ENCODE data around the gene RTL1. TPM values are rescaled to one million over a fixed set of nuclear protein-coding genes. Genes with fewer than 3 reads are reported as not detected.

Gene RTL1
- total RNA-seq (2014; rRNA removed; shearing (Covaris generic); ENCODE audit: low replicate concordance) = 0.11 TPM in 1 of 2 replicates, not detected in the other

DNA sequence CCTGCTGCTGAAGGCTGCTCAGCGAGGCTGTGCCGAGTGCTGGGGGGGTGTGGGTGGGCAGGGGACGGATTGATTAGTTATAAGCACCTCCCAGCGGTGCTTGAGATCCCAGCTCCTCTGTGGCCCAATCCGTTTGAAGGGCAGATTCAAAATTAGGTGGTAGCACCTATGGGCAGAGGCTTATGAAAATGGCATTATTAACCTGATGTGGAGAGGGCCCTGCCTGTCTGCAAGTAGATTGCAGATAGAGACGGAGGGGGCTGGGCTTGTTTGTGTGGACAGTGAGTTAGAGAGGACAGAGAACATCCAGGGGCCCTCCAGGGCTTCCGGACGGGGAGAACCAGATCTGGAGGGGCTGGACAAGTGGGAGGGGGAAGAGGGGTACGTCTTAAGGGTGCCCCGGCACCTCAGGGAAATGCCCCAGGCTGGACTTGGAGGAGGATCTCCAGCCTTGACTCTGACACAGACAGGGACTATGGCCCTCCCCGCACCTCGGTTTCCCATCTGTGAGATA is at the start of gene RTL1:
TSS of gene RTL1 (minus strand) at position 51 of the 514 bp plus-strand sequence. CDS start 18,934 bp downstream, outside the sequence.
- Histone ChIP-seq H3K9me2 (replicated peaks; ENCODE audit: insufficient read depth, low read length) (no peaks in the 10 kb centered on the region), H3K27me3 (ENCODE audit: low read length) (no peaks in the 10 kb centered on the region), H3K27ac (ENCODE audit: low read length) (no peak within 1 kb of the TSS), H3K4me1 (ENCODE audit: low read length) (no peaks in the 10 kb centered on the region), H4K20me1 (ENCODE audit: insufficient read depth, low read depth, low read length) (0 out of 2 replicates have a peak, but pooled peaks cover 3% of the 10 kb centered on the region), H3K9ac (ENCODE audit: low read length) (no peak within 1 kb of the TSS), H3K9me3 (ENCODE audit: low read length) (no peaks in the 10 kb centered on the region), H3K4me2 (ENCODE audit: low read depth, low read length, poor library complexity, severe bottlenecking) (no peak within 1 kb of the TSS), H3K79me2 (ENCODE audit: low read length) (no peaks in the 10 kb centered on the region), H3K4me3 (ENCODE audit: low read length) (no peak within 1 kb of the TSS), H2AFZ (ENCODE audit: low read length) (no peak within 1 kb of the TSS), H3K36me3 (ENCODE audit: insufficient read depth, low read length) (no peaks in the 10 kb centered on the region)
- DNase-seq = no peak

GRCh38 chr14:100950024-100950423 is 46.5 kb upstream of the RTL1 start:
- Histone ChIP-seq H3K36me3 (ENCODE audit: insufficient read depth, low read length) (no peaks in the 10 kb centered on the region), H3K79me2 (ENCODE audit: low read length) (no peaks in the 10 kb centered on the region), H3K4me3 (ENCODE audit: low read length) (no peak overlapping the region), H3K27ac (ENCODE audit: low read length) (no peak overlapping the region), H3K4me1 (ENCODE audit: low read length) (no peaks in the 10 kb centered on the region), H3K9me2 (replicated peaks; ENCODE audit: insufficient read depth, low read length) (no peaks in the 10 kb centered on the region; the same call in 1 of the 2 replicates), H4K20me1 (ENCODE audit: insufficient read depth, low read depth, low read length) (no peaks in the 10 kb centered on the region), H3K9me3 (ENCODE audit: low read length) (no peaks in the 10 kb centered on the region), H3K4me2 (ENCODE audit: low read depth, low read length, poor library complexity, severe bottlenecking) (no peak overlapping the region), H3K27me3 (ENCODE audit: low read length) (no peaks in the 10 kb centered on the region), H2AFZ (ENCODE audit: low read length) (no peak overlapping the region), H3K9ac (ENCODE audit: low read length) (no peak overlapping the region)
- no peak for DNase-seq

- no peak overlapping the region for H3K27ac ChIP-seq (ENCODE audit: low read length)
- H4K20me1 ChIP-seq (ENCODE audit: insufficient read depth, low read depth, low read length) = no peaks in the 10 kb centered on the region
Observed at GRCh38 chr14:100944052-100944451, 40.5 kb upstream of the RTL1 start.

DNA sequence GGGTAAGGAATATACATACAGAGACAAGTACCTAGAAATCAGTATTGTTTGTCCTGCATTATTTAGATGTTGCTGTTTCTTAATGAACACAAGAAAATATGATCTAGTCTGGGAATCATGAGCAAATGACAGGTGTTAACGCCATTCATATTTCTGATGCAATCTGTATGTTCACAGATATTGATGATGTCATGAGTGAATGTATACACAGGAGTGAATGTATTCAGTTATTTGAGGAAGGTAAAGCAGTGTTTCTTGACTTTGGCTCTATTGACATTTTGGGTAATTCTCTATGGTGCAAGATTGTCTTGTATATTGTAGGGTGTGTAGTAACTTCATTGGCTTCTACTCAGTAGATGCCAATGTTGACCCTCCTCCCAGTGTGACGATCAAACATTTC is 26.7 kb upstream of the RTL1 start:
- Histone ChIP-seq H4K20me1 (ENCODE audit: insufficient read depth, low read depth, low read length) (no peaks in the 10 kb centered on the region), H3K27ac (ENCODE audit: low read length) (no peak overlapping the region), H3K27me3 (ENCODE audit: low read length) (no peaks in the 10 kb centered on the region), H3K4me3 (ENCODE audit: low read length) (no peak overlapping the region), H3K36me3 (ENCODE audit: insufficient read depth, low read length) (no peaks in the 10 kb centered on the region), H3K4me1 (ENCODE audit: low read length) (no peaks in the 10 kb centered on the region), H3K4me2 (ENCODE audit: low read depth, low read length, poor library complexity, severe bottlenecking) (no peak overlapping the region), H3K9ac (ENCODE audit: low read length) (no peak overlapping the region), H2AFZ (ENCODE audit: low read length) (no peak overlapping the region), H3K9me3 (ENCODE audit: low read length) (0 out of 2 replicates have a peak, but pooled peaks cover 4% of the 10 kb centered on the region), H3K79me2 (ENCODE audit: low read length) (no peaks in the 10 kb centered on the region), H3K9me2 (replicated peaks; ENCODE audit: insufficient read depth, low read length) (no peaks in the 10 kb centered on the region)
- DNase-seq = no peak

More at GRCh38 chr14:100944052-100944451, 40.5 kb upstream of the RTL1 start:
- Histone ChIP-seq H3K4me2 (ENCODE audit: low read depth, low read length, poor library complexity, severe bottlenecking) (no peak overlapping the region), H3K9me2 (replicated peaks; ENCODE audit: insufficient read depth, low read length) (no peaks in the 10 kb centered on the region), H3K9ac (ENCODE audit: low read length) (no peak overlapping the region), H3K79me2 (ENCODE audit: low read length) (no peaks in the 10 kb centered on the region), H3K4me1 (ENCODE audit: low read length) (no peaks in the 10 kb centered on the region), H3K4me3 (ENCODE audit: low read length) (no peak overlapping the region), H3K9me3 (ENCODE audit: low read length) (no peaks in the 10 kb centered on the region), H2AFZ (ENCODE audit: low read length) (no peak overlapping the region), H3K36me3 (ENCODE audit: insufficient read depth, low read length) (no peaks in the 10 kb centered on the region), H3K27me3 (ENCODE audit: low read length) (no peaks in the 10 kb centered on the region)
- DNase-seq = no peak

DNA sequence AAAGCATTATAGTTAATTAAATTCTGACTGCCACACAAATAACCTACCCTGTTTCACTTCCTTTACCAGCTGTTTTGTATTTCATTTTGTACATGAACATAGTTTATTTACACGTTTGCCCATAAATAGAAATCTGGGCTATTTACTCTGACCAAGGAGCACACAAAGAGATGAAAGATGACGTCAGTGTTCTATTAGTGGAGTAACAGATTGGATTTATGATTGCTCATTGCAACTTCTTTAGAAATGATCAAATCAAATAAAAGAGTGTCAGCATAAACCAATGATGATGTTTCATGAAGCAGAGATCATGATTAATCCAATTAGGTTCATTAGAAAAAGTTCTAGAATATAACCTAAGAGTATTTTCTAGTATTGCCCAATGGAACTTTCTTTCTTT is 12.0 kb upstream of the RTL1 start:
- H3K4me3 ChIP-seq (ENCODE audit: low read length) = no peak overlapping the region
- H3K9me2 ChIP-seq (replicated peaks; ENCODE audit: insufficient read depth, low read length) = no peaks in the 10 kb centered on the region
- H3K27ac ChIP-seq (ENCODE audit: low read length) = no peak overlapping the region
- DNase-seq = no peak
- no peak overlapping the region for H3K9ac ChIP-seq (ENCODE audit: low read length)
- no peaks in the 10 kb centered on the region for H3K9me3 ChIP-seq (ENCODE audit: low read length)
- peaks cover 2% of the 10 kb centered on the region; the same call in 1 of the 2 replicates for H3K27me3 ChIP-seq (ENCODE audit: low read length)
- H3K79me2 ChIP-seq (ENCODE audit: low read length) = no peaks in the 10 kb centered on the region
- no peaks in the 10 kb centered on the region for H3K4me1 ChIP-seq (ENCODE audit: low read length)
- no peak overlapping the region for H3K4me2 ChIP-seq (ENCODE audit: low read depth, low read length, poor library complexity, severe bottlenecking)
- no peaks in the 10 kb centered on the region for H3K36me3 ChIP-seq (ENCODE audit: insufficient read depth, low read length)
- H4K20me1 ChIP-seq (ENCODE audit: insufficient read depth, low read depth, low read length) = no peaks in the 10 kb centered on the region
- no peak overlapping the region for H2AFZ ChIP-seq (ENCODE audit: low read length)

GRCh38 chr14:100914597-100915021 is 11.1 kb upstream of the RTL1 start:
- Histone ChIP-seq H2AFZ (ENCODE audit: low read length) (no peak overlapping the region), H3K27ac (ENCODE audit: low read length) (no peak overlapping the region), H3K4me1 (ENCODE audit: low read length) (no peaks in the 10 kb centered on the region), H3K9me3 (ENCODE audit: low read length) (no peaks in the 10 kb centered on the region), H3K9ac (ENCODE audit: low read length) (no peak overlapping the region), H3K9me2 (replicated peaks; ENCODE audit: insufficient read depth, low read length) (no peaks in the 10 kb centered on the region), H3K79me2 (ENCODE audit: low read length) (no peaks in the 10 kb centered on the region), H3K27me3 (ENCODE audit: low read length) (peaks cover 2% of the 10 kb centered on the region; the same call in 1 of the 2 replicates), H3K4me3 (ENCODE audit: low read length) (no peak overlapping the region), H3K36me3 (ENCODE audit: insufficient read depth, low read length) (no peaks in the 10 kb centered on the region), H3K4me2 (ENCODE audit: low read depth, low read length, poor library complexity, severe bottlenecking) (no peak overlapping the region), H4K20me1 (ENCODE audit: insufficient read depth, low read depth, low read length) (no peaks in the 10 kb centered on the region)
- DNase-seq = no peak

- Histone ChIP-seq H3K9me3 (ENCODE audit: low read length) (no peaks in the 10 kb centered on the region), H3K27me3 (ENCODE audit: low read length) (peaks cover 2% of the 10 kb centered on the region; the same call in 1 of the 2 replicates), H3K79me2 (ENCODE audit: low read length) (no peaks in the 10 kb centered on the region), H3K4me1 (ENCODE audit: low read length) (no peaks in the 10 kb centered on the region), H3K4me3 (ENCODE audit: low read length) (no peak overlapping the region), H2AFZ (ENCODE audit: low read length) (no peak overlapping the region), H3K27ac (ENCODE audit: low read length) (no peak overlapping the region), H3K9ac (ENCODE audit: low read length) (no peak overlapping the region), H3K4me2 (ENCODE audit: low read depth, low read length, poor library complexity, severe bottlenecking) (no peak overlapping the region), H3K36me3 (ENCODE audit: insufficient read depth, low read length) (no peaks in the 10 kb centered on the region), H4K20me1 (ENCODE audit: insufficient read depth, low read depth, low read length) (no peaks in the 10 kb centered on the region), H3K9me2 (replicated peaks; ENCODE audit: insufficient read depth, low read length) (no peaks in the 10 kb centered on the region)
- DNase-seq = no peak
Observed at GRCh38 chr14:100911665-100912316, 8.3 kb upstream of the RTL1 start.

DNA sequence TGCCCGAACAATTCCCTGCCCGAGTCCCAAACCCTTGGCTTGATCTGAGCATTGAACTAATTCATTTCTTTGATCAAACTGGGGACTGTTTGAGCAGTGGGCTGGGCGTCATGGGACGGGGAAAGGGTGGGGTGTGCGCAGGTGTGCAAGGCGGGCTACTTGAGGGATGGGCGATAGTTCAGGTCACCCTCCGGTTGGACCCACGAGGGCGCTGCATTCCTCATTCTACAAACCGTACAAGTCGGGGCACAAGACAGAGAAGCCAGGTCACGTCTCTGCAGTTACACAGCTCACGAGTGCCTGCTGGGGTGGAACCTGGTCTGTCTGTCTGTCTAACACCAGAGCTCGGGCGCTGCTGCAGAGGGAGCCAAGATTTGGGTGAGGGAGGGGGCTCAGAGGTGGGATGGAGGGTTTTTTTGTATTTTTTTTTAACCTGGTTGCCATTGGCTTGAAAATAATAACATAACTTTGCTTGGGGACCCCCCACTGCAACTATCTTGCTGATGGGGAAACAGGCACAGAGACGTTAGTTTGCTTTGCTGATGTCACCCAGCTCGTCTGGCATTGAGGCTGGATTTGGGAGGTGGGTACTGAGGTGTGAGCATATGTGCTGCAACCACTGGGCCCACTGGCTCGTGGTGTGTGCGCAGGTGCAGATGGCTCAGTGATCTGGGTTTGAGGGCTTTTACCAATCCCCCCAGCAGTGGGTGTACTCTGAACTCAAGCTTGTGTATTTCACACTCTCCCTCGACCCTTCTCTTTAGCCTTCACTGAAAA is 7.6 kb upstream of the RTL1 start:
- DNase-seq = no peak
- no peaks in the 10 kb centered on the region for H3K4me1 ChIP-seq (ENCODE audit: low read length)
- no peak overlapping the region for H2AFZ ChIP-seq (ENCODE audit: low read length)
- H3K4me3 ChIP-seq (ENCODE audit: low read length) = no peak overlapping the region
- H4K20me1 ChIP-seq (ENCODE audit: insufficient read depth, low read depth, low read length) = no peaks in the 10 kb centered on the region
- no peaks in the 10 kb centered on the region for H3K9me2 ChIP-seq (replicated peaks; ENCODE audit: insufficient read depth, low read length)
- H3K27ac ChIP-seq (ENCODE audit: low read length) = no peak overlapping the region
- no peak overlapping the region for H3K9ac ChIP-seq (ENCODE audit: low read length)
- H3K79me2 ChIP-seq (ENCODE audit: low read length) = no peaks in the 10 kb centered on the region
- H3K36me3 ChIP-seq (ENCODE audit: insufficient read depth, low read length) = no peaks in the 10 kb centered on the region
- H3K9me3 ChIP-seq (ENCODE audit: low read length) = no peaks in the 10 kb centered on the region
- H3K4me2 ChIP-seq (ENCODE audit: low read depth, low read length, poor library complexity, severe bottlenecking) = no peak overlapping the region
- H3K27me3 ChIP-seq (ENCODE audit: low read length) = peaks cover 2% of the 10 kb centered on the region; the same call in 1 of the 2 replicates
